Esophagus muscularis mucosa (tissue), 4 donors: ENCODE measurements around the gene TBX2. TPM values are rescaled to one million over a fixed set of nuclear protein-coding genes. Genes with fewer than 3 reads are reported as not detected.

Experiments used
- DNase-seq: peaks from one replicate; pipeline ENCODE4 v3.0.0-alpha.2; 2017; ENCODE audit errors: extremely low spot score
- H3K27ac ChIP-seq, 4 donors: fragments of 200-600 bp; sonication (generic); replicated peaks in 1 of 4; 1 replicate in 3 of 4; 2 replicates in 1 of 4; pipeline ENCODE4 v1.5.1; 2016 to 2019; ENCODE audit warnings: mild to moderate bottlenecking in 1 of 4
- H3K27me3 ChIP-seq, 4 donors: fragments of 200-600 bp; sonication (generic); one replicate each; pipeline versions ENCODE4 v1.5.1 to v1.6.0; 2016 to 2019
- H3K36me3 ChIP-seq, 4 donors: fragments of 200-600 bp; sonication (generic); one replicate each; pipeline ENCODE4 v1.5.1; 2016 to 2019
- H3K4me1 ChIP-seq, 4 donors: fragments of 200-600 bp; sonication (generic); one replicate each; pipeline ENCODE4 v1.5.1; 2016 to 2019
- H3K4me3 ChIP-seq, 4 donors: fragments of 200-600 bp; sonication (generic); 1 replicate in 2 of 4; 2 replicates in 2 of 4; pipeline ENCODE4 v1.5.1; 2016 to 2019; ENCODE audit warnings: mild to moderate bottlenecking in 4 of 4, moderate library complexity in 1 of 4
- H3K9me3 ChIP-seq, 4 donors: fragments of 200-600 bp; sonication (generic); 1 replicate in 3 of 4; 2 replicates in 1 of 4; pipeline ENCODE4 v1.5.1; 2016 to 2019
- CTCF ChIP-seq, 3 experiments: fragments of 200-600 bp in 2 of 3; fragments of 450-650 bp in 1 of 3; sonication (generic) in 2 of 3; IDR thresholded peaks; one replicate each; pipeline ENCODE4 v1.5.1; 2017 to 2019; ENCODE audit warnings: antibody characterized with exemption in 3 of 3, mild to moderate bottlenecking in 2 of 3, moderate library complexity in 1 of 3
- EP300 ChIP-seq: sonication (generic); formaldehyde crosslinking; IDR thresholded peaks from one replicate; pipeline ENCODE4 v1.6.1; 2017; ENCODE audit warnings: antibody characterized with exemption
- POLR2A ChIP-seq: fragments of 450-650 bp; IDR thresholded peaks from one replicate; pipeline ENCODE4 v1.6.1; 2017; ENCODE audit warnings: antibody characterized with exemption, moderate library complexity, mild to moderate bottlenecking, low read depth
- POLR2AphosphoS5 ChIP-seq, 2 donors: sonication (generic); formaldehyde crosslinking; IDR thresholded peaks; one replicate each; pipeline ENCODE4 v1.6.1; 2017; ENCODE audit warnings: antibody characterized with exemption in 2 of 2
- WGBS: methylation state at CpG from one replicate; pipeline ENCODE4 v1.1.5; 2018; 5-methylcytosine and 5-hydroxymethylcytosine counted together
- intact Hi-C: fragments of 100-400 bp; cut with DNase I; formaldehyde crosslinking; loops from one replicate; pipeline ENCODE4 v1.15.1; 2023
- total RNA-seq, 4 donors: library from RNA; depleted of rRNA; stranded (reverse); fragments of >200 nt; gene quantifications; one replicate each; pipeline versions ENCODE4 v1.1.0 to v1.2.1, GENCODE V29; 2016

TBX2 gene
- total RNA-seq, 4 donors from 2014 or later: 17.9 to 42.6 (median 31.3) TPM

- Histone ChIP-seq H3K27me3 (peaks cover 0 to 68% (median 46%) of the 10 kb centered on the region in 4 donors), H3K36me3 (no peaks in the 10 kb centered on the region), H3K4me3 (peak overlapping the region; percentile 38 to 56 (median 49)), H3K9me3 (peaks cover 0 to 4% (median 0%) of the 10 kb centered on the region in 4 donors), H3K27ac (no peak overlapping the region), H3K4me1 (peaks cover 19 to 26% (median 22%) of the 10 kb centered on the region in 4 donors)
- no peak for TF ChIP-seq POLR2AphosphoS5 (IDR thresholded peaks at IDR 0.05)
- no peak for TF ChIP-seq EP300
- no peak for TF ChIP-seq CTCF (IDR thresholded peaks at IDR 0.05)
- no peak for TF ChIP-seq POLR2A
- 9% methylated on average over 18 of the region's 75 CpGs for WGBS
- intact Hi-C loops: no loop called here
- no peak for DNase-seq
Measured at GRCh38 chr17:61451538-61452300, 52.1 kb downstream of the TBX2 start.

GRCh38 chr17:61452301-61453290 lies 53.0 kb downstream of the TBX2 start, which contains the start of gene TBX4:
TBX4 (plus strand) TSS chr17:61452422; CDS start chr17:61456491, 4,069 bp downstream.
- WGBS: 46% methylated on average over 23 of the region's 59 CpGs
- intact Hi-C loops: no loop called here
- peaks cover 0 to 77% (median 53%) of the 10 kb centered on the region in 4 donors for H3K27me3 ChIP-seq

GRCh38 chr17:61453566-61454380 lies 54.1 kb downstream of the TBX2 start:
- Histone ChIP-seq H3K9me3 (peaks cover 0 to 4% (median 0%) of the 10 kb centered on the region in 4 donors), H3K4me1 (peaks cover 19 to 40% (median 32%) of the 10 kb centered on the region in 4 donors), H3K4me3 (no peak overlapping the region), H3K36me3 (no peaks in the 10 kb centered on the region), H3K27me3 (peaks cover 0 to 84% (median 63%) of the 10 kb centered on the region in 4 donors), H3K27ac (no peak overlapping the region)
- TF ChIP-seq EP300: no peak
- TF ChIP-seq CTCF (IDR thresholded peaks at IDR 0.05): no peak
- no peak for TF ChIP-seq POLR2AphosphoS5 (IDR thresholded peaks at IDR 0.05)
- no peak for TF ChIP-seq POLR2A
- no peak for DNase-seq
- WGBS: 67% methylated on average over 17 of the region's 17 CpGs
- intact Hi-C loops: no loop called here

More at GRCh38 chr17:61452301-61453290, 53.0 kb downstream of the TBX2 start, which contains the start of gene TBX4:
- Histone ChIP-seq H3K4me1 (peaks cover 19 to 35% (median 25%) of the 10 kb centered on the region in 4 donors), H3K36me3 (no peaks in the 10 kb centered on the region), H3K9me3 (peaks cover 0 to 4% (median 0%) of the 10 kb centered on the region in 4 donors), H3K4me3 (peak within 1 kb of the TSS; percentile 38 to 56 (median 49)), H3K27ac (no peak within 1 kb of the TSS)
- no peak for DNase-seq
- no peak for TF ChIP-seq CTCF (IDR thresholded peaks at IDR 0.05)
